Hepatocyte (in vitro differentiated cells): Measurements from ENCODE around the gene NTMT2.

ENCODE experiments used
- CTCF ChIP-seq: fragments of 200-600 bp; sonication (generic); IDR thresholded peaks from 2 replicates; pipeline ENCODE4 v1.5.1; 2016; ENCODE audit warnings: antibody characterized with exemption, mild to moderate bottlenecking; ENCODE audit not compliant: poor library complexity
- EZH2 ChIP-seq: fragments of 200-600 bp; sonication (generic); IDR thresholded peaks from 2 replicates; pipeline ENCODE4 v1.6.1; 2016; ENCODE audit warnings: antibody characterized with exemption, mild to moderate bottlenecking, borderline replicate concordance

GRCh38 chr1:170213596-170213995, 67.8 kb downstream of the NTMT2 start:
- TF ChIP-seq CTCF, result no peak
- no peak for TF ChIP-seq EZH2
